T-helper 1 cell treated with Interleukin-12 subunit alpha and Interleukin-12 subunit beta and Interleukin-4 antibody, amounts not matched to agents 30 ng/mL and 1 ng/mL, for 36 hours (primary cell): ENCODE data around the gene KYNU. TPM values are rescaled to one million over a fixed set of nuclear protein-coding genes. Genes with fewer than 3 reads are reported as not detected.
"Not testable (repeated sequence)": the region's sequence is repeated elsewhere in the genome, so short reads cannot be mapped to it uniquely, and the experiment has no call there.

ENCODE experiments used
- intact Hi-C: fragments of 100-400 bp; cut with micrococcal nuclease; formaldehyde crosslinking; loops from one replicate; pipeline ENCODE4 v1.15.1; 2024
- total RNA-seq: library from RNA; stranded (reverse); gene quantifications from 2 replicates; pipeline ENCODE4 v1.2.3, GENCODE V29; 2022

Gene KYNU
- total RNA-seq, 1 donor from 2014 or later = not detected

DNA sequence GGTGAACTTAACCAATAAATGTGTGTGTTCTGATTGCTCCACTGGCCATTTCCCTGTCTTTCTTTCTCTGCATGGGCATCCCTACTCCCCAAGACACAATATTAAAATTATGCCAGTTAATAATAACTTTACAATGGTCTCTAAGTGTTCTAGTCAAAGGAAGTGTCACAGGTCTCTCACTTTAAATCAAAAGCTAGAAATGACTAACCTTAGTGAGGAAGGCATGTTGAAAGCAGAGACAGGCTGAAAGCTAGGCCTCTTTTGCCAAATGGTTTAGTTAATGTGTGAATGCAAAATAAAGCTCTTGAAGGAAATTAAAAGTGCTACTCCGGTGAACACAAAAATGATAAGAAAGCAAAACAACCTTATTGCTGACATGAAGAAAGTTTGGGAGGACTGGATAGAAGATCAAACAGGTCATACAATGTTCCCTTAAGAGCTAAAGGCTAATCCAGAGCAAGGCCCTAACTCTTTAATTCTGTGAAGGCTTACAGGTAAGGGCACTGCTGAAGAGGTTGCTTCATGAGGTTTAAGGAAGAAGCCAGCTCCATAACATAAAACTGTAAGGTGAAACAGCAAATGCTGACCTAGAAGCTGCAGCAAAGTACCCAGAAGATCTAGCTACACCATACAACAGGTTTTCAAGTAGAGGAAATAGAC lies 207.8 kb downstream of the KYNU start:
- intact Hi-C loops = no loop called here

DNA sequence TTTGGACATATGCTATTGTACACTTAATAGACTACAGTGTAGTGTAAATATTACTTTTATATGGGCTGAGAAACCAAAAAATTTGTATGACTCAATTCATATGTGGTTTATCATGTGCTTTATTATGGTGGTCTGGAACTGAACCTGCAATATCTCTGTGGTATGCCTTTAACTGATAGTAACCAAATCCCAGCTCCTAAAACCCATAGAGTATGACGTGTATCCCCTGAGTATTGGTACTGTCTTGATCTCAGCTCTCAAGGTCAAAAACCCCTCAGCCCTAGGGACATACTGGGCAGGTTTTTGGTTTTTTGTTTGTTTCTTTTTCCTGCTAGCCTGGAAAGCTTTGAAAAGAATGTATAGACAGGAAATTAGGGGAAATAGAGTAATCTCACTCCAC lies 209.6 kb downstream of the KYNU start:
- intact Hi-C loops = no loop called here

DNA sequence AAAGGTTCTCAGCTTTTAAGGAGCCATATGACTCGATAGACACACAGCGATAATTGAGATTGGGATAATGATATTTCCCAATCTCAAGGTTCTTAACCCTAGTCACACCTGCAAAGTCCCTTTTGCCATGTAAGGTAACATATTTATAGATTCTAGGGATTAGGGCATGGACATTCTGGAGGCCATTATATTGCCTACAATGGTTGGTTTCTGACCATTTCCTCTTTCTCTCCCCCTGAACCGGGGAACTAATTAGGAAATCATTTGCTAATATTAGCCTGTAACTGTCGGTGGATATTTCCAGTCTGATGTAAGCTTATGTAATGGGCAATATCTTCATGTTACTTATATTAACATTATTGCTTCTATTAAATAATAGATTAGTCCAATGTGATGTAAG lies 210.9 kb downstream of the KYNU start:
- intact Hi-C loops = no loop called here

DNA sequence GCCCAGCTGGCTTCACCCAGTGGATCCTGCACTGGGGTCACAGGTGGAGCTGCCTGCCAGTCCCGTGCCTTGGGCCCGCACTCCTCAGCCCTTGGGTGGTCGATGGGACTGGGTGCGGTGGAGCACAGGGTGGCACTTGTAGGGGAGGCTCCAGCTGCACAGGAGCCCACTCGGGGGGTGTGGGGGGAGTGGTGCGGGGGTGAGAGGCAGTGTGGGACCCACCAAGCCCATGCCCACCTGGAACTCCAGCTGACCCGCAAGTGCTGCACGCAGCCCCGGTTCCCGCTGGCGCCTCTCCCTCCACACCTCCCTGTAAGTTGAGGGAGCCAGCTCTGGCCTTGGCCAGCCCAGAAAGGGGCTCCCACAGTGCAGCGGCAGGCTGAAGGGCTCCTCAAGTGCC lies 212.1 kb downstream of the KYNU start:
- intact Hi-C loops = not testable (repeated sequence)
